SK-N-MC (cell line): ENCODE results near the gene THADA.

Source experiments
- DNase-seq: peaks from one replicate; pipeline ENCODE4 v3.0.0-alpha.2; 2011; ENCODE audit warnings: low read depth, low spot score
- H3K27ac ChIP-seq: fragments of 200-600 bp; sonication (generic); 2 replicates; pipeline ENCODE4 v1.5.1; 2016; ENCODE audit warnings: mixed run types
- H3K36me3 ChIP-seq: fragments of 200-600 bp; sonication (generic); 2 replicates; pipeline ENCODE4 v1.6.1; 2017; ENCODE audit warnings: antibody characterized with exemption, low read length, mixed read lengths; ENCODE audit not compliant: insufficient read depth
- H3K4me3 ChIP-seq: fragments of 200-600 bp; sonication (generic); 2 replicates; pipeline ENCODE4 v1.5.1; 2016
- H3K9ac ChIP-seq: fragments of 200-600 bp; sonication (generic); 2 replicates; pipeline ENCODE4 v1.8.0; 2017; ENCODE audit warnings: mixed run types, mixed read lengths; ENCODE audit not compliant: insufficient read length
- H3K9me3 ChIP-seq: fragments of 200-600 bp; sonication (generic); 2 replicates; pipeline ENCODE4 v1.6.1; 2017; ENCODE audit warnings: low read depth, mild to moderate bottlenecking, antibody characterized with exemption, low read length, moderate library complexity, mixed read lengths
- EZH2 ChIP-seq: fragments of 200-600 bp; sonication (generic); IDR thresholded peaks from one replicate; pipeline ENCODE4 v1.6.1; 2017; ENCODE audit warnings: antibody characterized with exemption
- FOXP2 ChIP-seq: optimal IDR thresholded peaks from 2 replicates; pipeline ENCODE3; 2011; ENCODE audit warnings: mild to moderate bottlenecking, moderate library complexity; ENCODE audit not compliant: insufficient read depth; ENCODE audit errors: extremely low read length, control extremely low read depth
- POLR2AphosphoS5 ChIP-seq: IDR thresholded peaks from 2 replicates; pipeline ENCODE4 v1.6.1; 2012; ENCODE audit warnings: mild to moderate bottlenecking, low read depth, low read length, borderline replicate concordance

Gene THADA

DNA sequence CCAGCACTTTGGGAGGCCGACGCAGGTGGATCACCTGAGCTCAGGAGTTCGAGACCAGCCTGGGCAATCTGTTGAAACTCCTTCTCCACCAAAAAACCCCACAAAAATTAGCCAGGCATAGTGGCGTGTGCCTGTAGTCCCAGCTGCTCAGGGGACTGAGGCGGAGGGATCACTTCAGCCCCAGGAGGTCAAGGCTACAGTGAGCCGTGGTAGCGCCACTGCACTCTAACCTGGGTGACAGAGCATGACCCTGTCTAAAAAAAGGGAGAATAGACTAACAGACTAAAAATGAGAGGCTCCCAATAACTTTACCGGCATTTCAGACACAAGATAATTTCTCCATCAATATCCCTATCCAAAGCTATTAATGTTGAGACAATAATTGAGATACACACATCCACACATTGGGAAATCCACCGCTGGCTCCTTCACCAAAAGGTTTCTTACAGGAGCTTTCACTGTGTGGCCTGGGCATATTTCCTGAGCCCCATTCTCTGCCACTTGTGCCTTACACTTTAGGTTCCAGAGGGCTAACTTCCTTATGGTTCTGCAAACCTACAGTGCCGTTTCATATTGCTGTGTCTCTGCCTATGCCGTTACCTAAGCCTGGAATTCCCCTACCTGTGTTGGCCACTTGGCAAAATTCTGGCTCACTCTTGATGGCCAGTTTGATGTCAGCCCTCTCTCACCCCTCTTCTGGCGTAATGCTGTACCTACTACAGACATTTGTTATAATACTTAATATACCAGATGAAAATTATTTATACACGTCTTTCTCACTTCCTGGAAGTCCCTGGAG, 253.7 kb downstream of the THADA start:
- H3K27ac ChIP-seq: no peak overlapping the region
- no peak for DNase-seq
- TF ChIP-seq FOXP2 (no peak), EZH2 (no peak), POLR2AphosphoS5 (no peak)

DNA sequence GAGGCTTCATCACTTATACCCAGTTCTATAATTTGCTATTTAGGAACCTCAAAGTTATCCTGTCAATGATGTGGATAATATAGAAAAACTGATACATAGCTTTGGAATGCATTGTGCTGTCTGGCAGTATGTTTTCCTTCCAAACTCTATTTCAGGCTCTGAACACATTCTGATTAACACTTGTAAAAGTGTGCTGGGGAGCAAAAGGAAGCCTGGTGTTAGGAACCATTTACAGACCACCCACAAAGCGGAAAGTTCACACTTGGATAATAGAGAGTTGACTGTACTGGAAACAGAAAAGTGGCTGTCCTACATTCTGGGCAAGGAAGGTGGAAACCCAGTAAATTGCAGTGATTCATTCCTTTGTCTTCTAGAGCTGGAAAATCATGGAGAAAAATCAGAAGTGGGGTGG, 254.9 kb downstream of the THADA start:
- TF ChIP-seq FOXP2 (no peak), POLR2AphosphoS5 (no peak), EZH2 (no peak)
- H3K9ac ChIP-seq: no peak overlapping the region
- H3K27ac ChIP-seq: no peak overlapping the region

More for the DNA sequence above, 253.7 kb downstream of the THADA start:
- no peak overlapping the region for H3K9ac ChIP-seq
- H3K36me3 ChIP-seq: no peaks in the 10 kb centered on the region; the same call in 1 of the 2 replicates
- H3K4me3 ChIP-seq: no peak overlapping the region
- H3K9me3 ChIP-seq: no peaks in the 10 kb centered on the region

DNA sequence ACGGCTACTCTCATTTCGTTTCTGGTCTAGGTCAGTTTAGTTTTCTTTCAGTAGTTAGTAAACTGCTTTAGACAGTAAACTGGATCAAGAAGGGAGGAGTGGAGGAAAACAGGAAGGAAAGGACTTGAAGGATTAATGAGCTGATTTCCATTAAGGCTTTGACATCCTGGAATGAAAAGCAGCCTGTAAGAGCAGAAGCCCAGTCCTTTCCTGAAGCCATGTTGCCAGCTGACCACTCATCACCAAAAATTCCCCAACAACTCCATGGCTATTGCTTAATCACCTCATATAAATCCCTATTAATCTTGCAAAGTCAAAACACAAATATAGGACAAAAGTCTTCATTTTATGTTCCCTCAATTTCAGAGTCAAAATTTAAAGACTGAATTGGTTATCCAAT, 255.8 kb downstream of the THADA start:
- Histone ChIP-seq H3K9ac (no peak overlapping the region), H3K4me3 (no peak overlapping the region), H3K9me3 (no peaks in the 10 kb centered on the region), H3K36me3 (no peaks in the 10 kb centered on the region; the same call in 1 of the 2 replicates), H3K27ac (no peak overlapping the region)
- TF ChIP-seq POLR2AphosphoS5 (no peak), FOXP2 (no peak), EZH2 (no peak)
- DNase-seq: no peak

More for the DNA sequence above, 254.9 kb downstream of the THADA start:
- H3K9me3 ChIP-seq: no peaks in the 10 kb centered on the region
- no peak for DNase-seq
- H3K36me3 ChIP-seq: no peaks in the 10 kb centered on the region; the same call in 1 of the 2 replicates
- no peak overlapping the region for H3K4me3 ChIP-seq

DNA sequence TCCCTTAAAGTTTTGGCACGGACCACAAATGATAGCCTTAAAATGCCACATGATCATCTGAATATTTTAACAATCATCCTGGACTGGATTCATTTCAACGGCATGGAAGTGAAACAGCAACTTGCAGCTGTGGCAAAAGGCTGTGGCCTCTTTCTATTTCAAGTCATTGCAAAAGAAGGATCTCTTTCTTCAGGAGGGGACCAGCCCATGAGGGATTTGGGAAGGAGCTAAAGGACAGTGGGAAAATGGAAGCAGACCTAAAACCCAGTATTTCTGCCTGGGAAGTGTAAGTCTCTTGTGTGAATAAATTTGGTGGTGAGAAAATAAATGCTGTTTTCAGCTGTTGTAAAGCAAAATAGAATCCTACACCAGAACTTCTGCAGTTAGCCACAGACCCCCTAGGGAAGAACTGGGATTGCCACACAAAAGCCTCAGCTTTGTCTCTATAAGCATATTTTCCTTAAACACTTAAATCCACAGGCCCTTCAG, 262.1 kb downstream of the THADA start:
- Histone ChIP-seq H3K36me3 (no peaks in the 10 kb centered on the region), H3K4me3 (peak overlapping the region; percentile 70), H3K27ac (peak overlapping the region; percentile 90), H3K9ac (peak overlapping the region; percentile 54), H3K9me3 (no peaks in the 10 kb centered on the region)
- DNase-seq: peak; percentile 66
- TF ChIP-seq POLR2AphosphoS5 (no peak), FOXP2 (no peak)

DNA sequence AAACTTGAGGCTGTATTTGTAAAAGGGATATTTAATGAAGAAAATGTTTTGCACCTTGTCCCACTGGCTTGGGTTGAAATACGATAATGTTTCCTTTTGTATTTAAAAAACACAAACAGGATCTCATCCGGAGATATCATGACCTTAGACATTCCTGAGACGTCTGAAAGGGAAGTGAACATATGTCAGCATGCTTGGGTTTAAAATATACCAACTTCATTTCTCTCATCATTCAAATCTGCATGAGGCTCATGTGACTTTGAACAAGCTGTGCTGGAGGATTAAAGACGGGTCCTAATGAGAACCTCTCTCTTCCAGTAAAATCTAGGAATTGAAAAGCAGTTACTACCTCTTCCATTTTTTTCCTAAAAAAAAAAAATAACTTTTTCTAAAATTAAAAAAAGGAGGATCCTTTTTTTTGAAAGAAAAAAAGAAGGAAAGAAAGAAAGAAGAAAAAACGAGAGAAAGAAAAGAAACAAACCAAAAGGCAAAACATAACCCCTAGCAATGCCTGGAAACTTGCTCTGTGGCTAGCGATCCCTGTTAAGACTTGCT, 262.7 kb downstream of the THADA start:
- Histone ChIP-seq H3K9me3 (no peaks in the 10 kb centered on the region), H3K9ac (peak overlapping the region; percentile 54), H3K36me3 (no peaks in the 10 kb centered on the region), H3K27ac (peak overlapping the region; percentile 90), H3K4me3 (peak overlapping the region; percentile 70)
- TF ChIP-seq FOXP2 (no peak), POLR2AphosphoS5 (no peak), EZH2 (no peak)
- no peak for DNase-seq

DNA sequence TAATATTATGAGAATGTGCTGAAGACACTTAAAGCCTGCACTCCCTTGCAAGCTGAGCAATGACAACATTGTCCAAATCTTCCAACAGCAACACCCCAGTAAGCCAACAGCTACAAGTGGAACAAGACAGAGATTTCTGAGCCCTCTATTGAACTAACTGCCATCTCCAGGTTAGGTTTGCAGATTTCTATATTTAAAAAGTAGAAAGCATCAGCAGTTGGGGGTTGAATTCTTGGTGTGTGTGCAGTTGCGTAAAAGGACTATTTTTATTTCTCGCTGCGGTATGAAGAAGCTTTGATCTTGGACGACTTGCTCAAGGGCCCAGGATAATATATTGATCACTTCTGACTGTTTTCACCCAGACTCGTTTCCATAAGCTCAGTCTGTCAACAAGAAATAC, 263.2 kb downstream of the THADA start:
- no peak for TF ChIP-seq POLR2AphosphoS5
- Histone ChIP-seq H3K36me3 (no peaks in the 10 kb centered on the region), H3K27ac (peak overlapping the region; percentile 90; the same call in 1 of the 2 replicates), H3K9me3 (no peaks in the 10 kb centered on the region), H3K9ac (no peak overlapping the region), H3K4me3 (peak overlapping the region; percentile 70; the same call in 1 of the 2 replicates)
- no peak for DNase-seq

DNA sequence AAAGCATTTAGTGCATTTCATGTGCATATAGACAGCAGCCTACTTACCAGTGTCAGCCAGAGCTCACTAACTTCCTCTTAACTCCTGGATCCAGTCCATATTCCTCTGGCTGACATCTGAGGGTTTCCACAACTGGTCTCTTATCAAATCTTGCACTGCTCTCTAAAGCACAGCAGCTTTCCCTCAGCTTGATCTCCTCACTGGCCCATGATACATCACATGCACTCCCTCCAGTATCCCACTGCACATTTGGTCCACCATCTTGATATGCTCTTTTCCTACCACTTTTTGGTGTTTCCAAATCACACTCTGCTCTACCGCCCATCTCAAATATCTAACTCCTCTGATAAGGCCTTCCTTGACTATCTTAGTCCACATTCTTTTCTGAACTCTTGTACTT, 264.4 kb downstream of the THADA start:
- Histone ChIP-seq H3K36me3 (no peaks in the 10 kb centered on the region), H3K27ac (no peak overlapping the region), H3K9me3 (no peaks in the 10 kb centered on the region), H3K4me3 (no peak overlapping the region), H3K9ac (no peak overlapping the region)
- no peak for TF ChIP-seq EZH2
- no peak for TF ChIP-seq POLR2AphosphoS5
- no peak for TF ChIP-seq FOXP2
- DNase-seq: no peak

DNA sequence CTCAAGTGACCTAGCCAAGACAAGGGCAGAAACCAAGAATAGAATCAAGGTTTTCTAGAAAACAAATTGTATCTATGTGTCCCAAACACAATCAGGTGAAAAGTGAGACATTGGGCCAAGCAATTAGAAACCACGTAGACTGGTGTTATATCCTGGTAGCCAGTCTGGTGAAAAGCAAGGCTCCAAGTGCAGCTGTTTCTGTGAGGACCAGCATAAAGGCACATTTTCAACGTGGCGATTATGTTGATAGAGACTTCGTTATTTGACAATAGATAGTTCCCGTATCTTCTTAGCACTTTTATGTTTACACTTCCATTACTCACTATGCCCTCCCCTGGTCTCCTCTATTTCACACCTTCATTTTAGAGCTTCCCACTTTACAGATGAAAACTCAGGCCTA, 266.2 kb downstream of the THADA start:
- H3K36me3 ChIP-seq: no peaks in the 10 kb centered on the region
- TF ChIP-seq EZH2 (no peak), FOXP2 (no peak), POLR2AphosphoS5 (no peak)
- H3K9me3 ChIP-seq: no peaks in the 10 kb centered on the region
- no peak for DNase-seq
- H3K9ac ChIP-seq: no peak overlapping the region
- no peak overlapping the region for H3K4me3 ChIP-seq
- no peak overlapping the region for H3K27ac ChIP-seq
